GM12878 (cell line): Measurements from ENCODE around the gene IGFL3. TPM values are rescaled to one million over a fixed set of nuclear protein-coding genes. Genes with fewer than 3 reads are reported as not detected.

Experiments
- ATAC-seq: fragments of 200-7000 bp; cut with Tn5 transposase; 3 replicates; pipeline ENCODE4 v1.9.1; 2020; ENCODE audit warnings: mild to moderate bottlenecking, moderate library complexity
- BruUV-seq: library from RNA; stranded (reverse); fragments of 400-500 nt; replicated peaks from 2 replicates; lab custom pipeline; 2021; lab: Mats Ljungman, UMichigan
- CTCF ChIA-PET: fragments of 300-600 bp; sonication (Branson Sonifier 250); formaldehyde crosslinking; extraction: SDS; loops from one replicate; lab custom pipeline; 2021; ENCODE audit warnings: inconsistent platforms; lab: Yijun Ruan, JAX
- POLR2A ChIA-PET: fragments of 350-600 bp; formaldehyde crosslinking; extraction: SDS; loops from one replicate; lab custom pipeline; 2021; ENCODE audit warnings: inconsistent platforms; lab: Charles Lee
- RAD21 ChIA-PET: fragments of 300-600 bp; sonication (Branson Sonifier 250); formaldehyde crosslinking; loops from one replicate; lab custom pipeline; 2023; ENCODE audit warnings: antibody characterized with exemption; ENCODE audit not compliant: unreplicated experiment; lab: Charles Lee
- SMC1A ChIA-PET: fragments of 300-600 bp; sonication (Branson Sonifier 250); formaldehyde crosslinking; loops from one replicate; lab custom pipeline; 2023; ENCODE audit not compliant: unreplicated experiment, uncharacterized antibody; lab: Charles Lee
- DNase-seq: peaks from one replicate; pipeline ENCODE4 v3.0.0-alpha.2; 2011; ENCODE audit warnings: low read depth, low spot score
- FAIRE-seq: peaks from 3 replicates; lab custom pipeline; 2011; peaks lifted over from hg19 to GRCh38; lab: Jason Lieb, UNC
- H2AFZ ChIP-seq: 2 replicates; pipeline ENCODE4 v1.6.0; 2011; ENCODE audit warnings: low read depth, low read length, control low read depth; ENCODE audit not compliant: control insufficient read depth
- H3K27ac ChIP-seq: 2 replicates; pipeline ENCODE4 v1.5.1; 2011; ENCODE audit warnings: control low read depth; ENCODE audit not compliant: control insufficient read depth, insufficient read depth
- H3K27me3 ChIP-seq, 2 experiments: replicated peaks in 1 of 2; 2 replicates each; pipeline versions ENCODE4 v1.6.0 to v1.6.1; 2011; ENCODE audit warnings: low read length in 1 of 2; ENCODE audit not compliant: control insufficient read depth in 2 of 2, insufficient read depth in 2 of 2
- H3K36me3 ChIP-seq, 2 experiments: 2 replicates each; pipeline ENCODE4 v1.5.1; 2011; ENCODE audit warnings: low read length in 1 of 2; ENCODE audit not compliant: control insufficient read depth in 2 of 2, insufficient read depth in 2 of 2
- H3K4me1 ChIP-seq: 2 replicates; pipeline ENCODE4 v1.6.1; 2011; ENCODE audit warnings: mild to moderate bottlenecking, low read length, moderate library complexity, mixed read lengths; ENCODE audit not compliant: control insufficient read depth, insufficient read depth
- H3K4me2 ChIP-seq: 2 replicates; pipeline ENCODE4 v1.6.0; 2011; ENCODE audit warnings: control low read depth; ENCODE audit not compliant: control insufficient read depth, insufficient read depth
- H3K4me3 ChIP-seq: fragments of 200-600 bp; sonication (generic); 2 replicates; pipeline ENCODE4 v1.5.1; 2016
- H3K79me2 ChIP-seq: 2 replicates; pipeline ENCODE4 v1.6.0; 2011; ENCODE audit warnings: low read length; ENCODE audit not compliant: control insufficient read depth, insufficient read depth
- H3K9ac ChIP-seq: 2 replicates; pipeline ENCODE4 v1.8.0; 2011; ENCODE audit warnings: low read length, control low read depth, mixed read lengths; ENCODE audit not compliant: control insufficient read depth, insufficient read depth
- H3K9me3 ChIP-seq: replicated peaks from 3 replicates; pipeline ENCODE4 v1.5.1; 2011; ENCODE audit warnings: mild to moderate bottlenecking, low read length; ENCODE audit not compliant: control insufficient read depth, insufficient read depth
- H4K20me1 ChIP-seq: 2 replicates; pipeline ENCODE4 v1.6.0; 2011; ENCODE audit not compliant: control insufficient read depth, insufficient read depth
- BRCA1 ChIP-seq: IDR thresholded peaks from 2 replicates; pipeline ENCODE4 v1.6.1; 2011; ENCODE audit warnings: low read depth, low read length, improper control_type of control experiment
- CBFB ChIP-seq: IDR thresholded peaks from 2 replicates; pipeline ENCODE4 v1.6.1; 2016; ENCODE audit warnings: antibody characterized with exemption, low read depth
- CBX5 ChIP-seq: sonication (generic); IDR thresholded peaks from 2 replicates; pipeline ENCODE4 v1.6.1; 2016; ENCODE audit warnings: low read depth, moderate library complexity, mild to moderate bottlenecking, inconsistent platforms
- CHD2 ChIP-seq: IDR thresholded peaks from 2 replicates; pipeline ENCODE4 v1.6.1; 2011; ENCODE audit warnings: low read depth, low read length, improper control_type of control experiment, borderline replicate concordance
- EP300 ChIP-seq, 2 experiments: fragments of 150-350 bp in 1 of 2; IDR thresholded peaks; 2 replicates each; pipeline ENCODE4 v1.6.1; 2011 to 2012; ENCODE audit warnings: low read depth in 2 of 2, low read length in 2 of 2, borderline replicate concordance in 1 of 2, improper control_type of control experiment in 1 of 2, inconsistent platforms in 1 of 2; ENCODE audit not compliant: control insufficient read depth in 1 of 2
- IKZF1 ChIP-seq: fragments of 450-650 bp; conservative IDR thresholded peaks from 2 replicates; pipeline ENCODE4 v1.6.1; 2017; ENCODE audit warnings: antibody characterized with exemption, mild to moderate bottlenecking
- MEF2B ChIP-seq: fragments of 450-650 bp; IDR thresholded peaks from 2 replicates; pipeline ENCODE4 v1.6.1; 2018; ENCODE audit warnings: mild to moderate bottlenecking, moderate library complexity; ENCODE audit not compliant: partially characterized antibody, poor library complexity, severe bottlenecking
- MLLT1 ChIP-seq: fragments of 450-650 bp; IDR thresholded peaks from 2 replicates; pipeline ENCODE4 v1.6.1; 2016; ENCODE audit warnings: mild to moderate bottlenecking
- SPI1 ChIP-seq: IDR thresholded peaks from 2 replicates; pipeline ENCODE4 v1.6.1; 2011; ENCODE audit warnings: low read depth, mild to moderate bottlenecking, low read length, moderate library complexity, borderline replicate concordance; ENCODE audit not compliant: insufficient read depth
- TBL1XR1 ChIP-seq: IDR thresholded peaks from 2 replicates; pipeline ENCODE4 v1.6.1; 2012; ENCODE audit warnings: low read depth, low read length, improper control_type of control experiment
- ZBTB33 ChIP-seq: fragments of 450-650 bp; IDR thresholded peaks from 2 replicates; pipeline ENCODE4 v1.6.1; 2017; ENCODE audit warnings: mild to moderate bottlenecking
- ZNF274 ChIP-seq: IDR thresholded peaks from one replicate; pipeline ENCODE4 v1.8.0; 2011; ENCODE audit not compliant: insufficient read length, insufficient read depth
- WGBS: methylation state at CpG from one replicate; pipeline ENCODE4 v1.1.6; 2016; ENCODE audit warnings: low lambda C conversion rate; ENCODE audit not compliant: insufficient replicate concordance, insufficient coverage; ENCODE audit errors: missing lambda C conversion rate; 5-methylcytosine and 5-hydroxymethylcytosine counted together
- in situ Hi-C: fragments of 300-500 bp; cut with MboI; formaldehyde crosslinking; loops from 9 replicates; pipeline ENCODE4 v1.14.3; 2018; ENCODE audit warnings: mixed read lengths
- intact Hi-C: fragments of 100-400 bp; cut with micrococcal nuclease; formaldehyde crosslinking; loops from one replicate; pipeline ENCODE4 v1.14.2; 2022; ENCODE audit not compliant: unreplicated experiment
- polyA plus RNA-seq, 11 experiments: library from polyadenylated mRNA; depleted of rRNA in 4 of 11; unstranded in 6 of 11; stranded (reverse) in 5 of 11; fragments of >200 nt; fragmentation: Nextera tagmentation in 4 of 11; fragmentation: Illumina TruSeq in 1 of 11; extraction: Ambion mirVana in 4 of 11; extraction: Trizol in 1 of 11; gene quantifications; 1 replicate in 1 of 11; 2 replicates in 10 of 11; pipeline versions ENCODE4 v1.2.1 to v1.2.3, GENCODE V29; 2011 to 2016; ENCODE audit warnings: inconsistent platforms in 2 of 11, missing spikeins in 2 of 11, low read depth in 1 of 11
- total RNA-seq, 4 experiments: library from RNA; depleted of rRNA in 3 of 4; stranded (reverse); fragments of >200 nt in 3 of 4; fragmentation: Illumina TruSeq in 1 of 4; extraction: Trizol in 1 of 4; gene quantifications; 2 replicates each; pipeline versions ENCODE4 v1.2.1 to v1.2.3, GENCODE V29; 2013 to 2021

Gene IGFL3
- total and polyA plus RNA-seq, 10 of the 15 experiments (the other 5 are each of a cell fraction or from before 2014, with no cell fraction given) = not detected

DNA sequence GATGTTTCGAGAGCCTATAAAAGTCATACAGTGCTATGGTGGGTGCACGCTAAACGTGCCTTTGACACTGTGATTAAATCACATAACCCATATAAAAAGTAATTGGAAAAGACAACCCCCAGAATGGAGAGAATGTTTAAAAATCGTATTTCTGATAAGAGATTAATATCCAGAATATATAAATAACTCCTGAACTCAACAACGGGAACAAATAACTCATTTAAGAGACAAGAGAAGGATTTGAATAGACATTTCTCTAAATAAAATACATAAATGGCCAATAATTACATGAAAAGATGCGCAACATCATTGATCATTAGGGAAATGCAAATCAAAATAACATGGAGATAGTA is 46.7 kb downstream of the IGFL3 start:
- CTCF ChIA-PET = interaction anchor here (0.6 to 8.0 kb wide), 10 partner anchors 18 to 188 kb away, joined by 3 to 105 read pairs (median 4); no protein-coding TSS in a partner anchor
- in situ Hi-C loops (no loop called here), intact Hi-C loops (loop anchor here (1.0 to 2.0 kb wide), 2 partner anchors 49 to 188 kb away; no protein-coding TSS in a partner anchor)
- H4K20me1 ChIP-seq = no peaks in the 10 kb centered on the region
- no peak for TF ChIP-seq MLLT1
- TF ChIP-seq BRCA1 = no peak
- TF ChIP-seq IKZF1 = no peak
- TF ChIP-seq MEF2B = no peak
- TF ChIP-seq TBL1XR1 = no peak
- no peak for TF ChIP-seq SPI1
- TF ChIP-seq CHD2 = no peak
- no peak for TF ChIP-seq ZNF274
- no peak for TF ChIP-seq CBX5
- no peak for TF ChIP-seq ZBTB33
- TF ChIP-seq EP300 (IDR thresholded peaks at IDR 0.05; ENCODE audit: borderline replicate concordance in 1 of 2, control insufficient read depth in 1 of 2, low read depth in 2 of 2, low read length in 2 of 2) = no peak
- TF ChIP-seq CBFB = no peak
- H3K27me3 ChIP-seq = peaks cover 3 to 9% of the 10 kb centered on the region in 2 experiments; a peak in 3 of 4 replicates
- H3K4me2 ChIP-seq = no peak overlapping the region
- H3K79me2 ChIP-seq = no peaks in the 10 kb centered on the region
- WGBS = 25% methylated on average over 6 of the region's 6 CpGs
- ATAC-seq (no peak), FAIRE-seq (no peak), DNase-seq (no peak)
- H3K4me1 ChIP-seq = no peaks in the 10 kb centered on the region
- H3K9me3 ChIP-seq = no peaks in the 10 kb centered on the region
- H3K9ac ChIP-seq = no peak overlapping the region
- H2AFZ ChIP-seq = no peak overlapping the region
- RAD21 ChIA-PET = interaction anchor here (0.7 to 2.0 kb wide), 6 partner anchors 49 to 188 kb away, joined by 3 to 7 read pairs (median 4); no protein-coding TSS in a partner anchor
- no peak overlapping the region for H3K27ac ChIP-seq
- H3K36me3 ChIP-seq = no peaks in the 10 kb centered on the region
- POLR2A ChIA-PET = no interaction called here
- BruUV-seq = no TSS peak
- SMC1A ChIA-PET = interaction anchor here (2.9 kb wide), 1 partner anchor 187 kb away, joined by 23 read pairs; no protein-coding TSS in a partner anchor
- no peak overlapping the region for H3K4me3 ChIP-seq
